Epithelial cell of proximal tubule (primary cell): ENCODE results near the gene CCDC57. TPM values are rescaled to one million over a fixed set of nuclear protein-coding genes. Genes with fewer than 3 reads are reported as not detected.

Source experiments
- DNase-seq: peaks from one replicate; pipeline ENCODE4 v3.0.0-alpha.2; 2011; ENCODE audit warnings: low read depth
- H3K4me3 ChIP-seq: 2 replicates; pipeline ENCODE4 v1.5.1; 2011; ENCODE audit warnings: low read depth, mild to moderate bottlenecking, low read length
- total RNA-seq: library from RNA; depleted of rRNA; stranded (reverse); fragments of >200 nt; gene quantifications from 2 replicates; pipeline ENCODE4 v1.2.3, GENCODE V29; 2015
- TF ChIP-seq, protein P1 (sequence below): conservative IDR thresholded peaks from 2 replicates; pipeline ENCODE4 v1.5.1; 2012; ENCODE audit warnings: low read depth, mild to moderate bottlenecking, low read length

The CCDC57 gene
- total RNA-seq, 1 donor from 2014 or later = 10.8 TPM

DNA sequence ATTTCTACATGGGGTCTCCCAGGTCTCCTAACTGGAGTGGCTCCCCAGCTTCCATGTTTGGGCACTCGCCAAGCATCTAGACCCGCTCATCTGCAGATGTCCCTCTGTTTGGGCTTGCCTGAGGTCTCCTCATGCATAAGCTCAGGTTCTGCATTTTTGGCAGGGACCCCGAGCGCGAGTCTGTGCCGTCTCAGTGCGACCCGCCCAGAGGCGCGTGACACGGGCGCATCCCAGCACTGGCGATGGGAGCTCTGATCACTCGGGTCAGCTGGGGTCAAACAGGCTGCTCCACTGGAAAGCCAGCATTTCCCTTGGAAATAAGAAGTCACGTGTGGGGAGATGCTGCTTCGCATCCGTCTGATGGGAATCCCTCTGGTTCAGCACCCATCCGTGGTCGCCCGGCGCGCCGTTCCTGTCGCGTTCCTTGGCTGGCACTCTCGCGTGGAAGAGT, 57.7 kb downstream of the CCDC57 start:
- no peak for DNase-seq
- TF ChIP-seq, protein P1, sequence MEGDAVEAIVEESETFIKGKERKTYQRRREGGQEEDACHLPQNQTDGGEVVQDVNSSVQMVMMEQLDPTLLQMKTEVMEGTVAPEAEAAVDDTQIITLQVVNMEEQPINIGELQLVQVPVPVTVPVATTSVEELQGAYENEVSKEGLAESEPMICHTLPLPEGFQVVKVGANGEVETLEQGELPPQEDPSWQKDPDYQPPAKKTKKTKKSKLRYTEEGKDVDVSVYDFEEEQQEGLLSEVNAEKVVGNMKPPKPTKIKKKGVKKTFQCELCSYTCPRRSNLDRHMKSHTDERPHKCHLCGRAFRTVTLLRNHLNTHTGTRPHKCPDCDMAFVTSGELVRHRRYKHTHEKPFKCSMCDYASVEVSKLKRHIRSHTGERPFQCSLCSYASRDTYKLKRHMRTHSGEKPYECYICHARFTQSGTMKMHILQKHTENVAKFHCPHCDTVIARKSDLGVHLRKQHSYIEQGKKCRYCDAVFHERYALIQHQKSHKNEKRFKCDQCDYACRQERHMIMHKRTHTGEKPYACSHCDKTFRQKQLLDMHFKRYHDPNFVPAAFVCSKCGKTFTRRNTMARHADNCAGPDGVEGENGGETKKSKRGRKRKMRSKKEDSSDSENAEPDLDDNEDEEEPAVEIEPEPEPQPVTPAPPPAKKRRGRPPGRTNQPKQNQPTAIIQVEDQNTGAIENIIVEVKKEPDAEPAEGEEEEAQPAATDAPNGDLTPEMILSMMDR = no peak
- no peak overlapping the region for H3K4me3 ChIP-seq

DNA sequence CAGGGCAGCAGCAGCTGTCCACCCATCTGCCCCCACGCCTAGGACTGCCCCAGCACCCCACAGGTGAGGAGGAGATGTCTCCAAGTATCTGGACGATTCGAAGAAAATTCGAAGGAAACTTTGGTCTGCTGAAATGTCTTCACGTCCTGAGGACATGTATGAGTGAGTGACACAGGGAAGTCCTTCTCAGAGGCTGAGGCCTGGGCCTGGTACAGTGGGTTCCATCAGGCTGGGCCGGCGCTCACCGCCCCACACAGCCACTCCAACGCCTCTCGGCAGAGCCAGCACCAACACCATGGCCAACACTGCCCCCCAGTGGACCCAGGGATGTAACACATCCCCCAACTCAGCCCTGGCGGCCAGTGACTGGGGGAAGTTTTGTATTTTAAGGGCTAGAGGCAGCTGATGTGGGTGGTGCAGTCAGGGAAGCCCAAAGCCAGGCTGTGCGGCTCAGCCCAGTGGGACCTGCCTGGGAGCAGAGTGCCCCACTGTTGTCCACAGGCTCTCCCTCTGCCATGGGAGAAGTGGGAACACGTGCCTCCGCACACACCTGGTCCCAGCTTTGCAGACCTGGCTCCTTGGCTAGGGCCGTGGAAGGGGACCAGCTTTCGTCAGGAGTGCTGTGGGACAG, 58.8 kb downstream of the CCDC57 start:
- TF ChIP-seq, protein P1 = peak; percentile 93
- no peak for DNase-seq
- H3K4me3 ChIP-seq = no peak overlapping the region

DNA sequence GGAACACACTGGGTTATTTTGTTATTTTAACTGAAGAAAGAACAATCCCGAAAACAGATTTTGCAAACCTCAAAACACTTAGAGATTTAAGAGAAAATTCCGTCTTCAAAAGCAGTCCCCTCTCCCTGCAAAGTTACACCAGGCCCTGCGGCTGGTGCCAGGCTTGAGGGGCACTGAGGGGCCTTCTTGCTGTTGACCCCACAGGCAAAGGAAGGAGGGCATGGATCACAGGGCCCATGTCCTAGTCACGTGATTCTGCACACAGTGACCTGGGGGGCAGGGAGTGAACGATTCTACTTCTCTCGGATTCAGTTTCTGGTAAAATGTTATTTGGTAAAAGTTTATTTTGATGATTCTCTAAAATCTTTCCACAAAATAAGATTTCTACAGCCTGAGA, 59.3 kb downstream of the CCDC57 start:
- DNase-seq = no peak
- no peak overlapping the region for H3K4me3 ChIP-seq
- TF ChIP-seq, protein P1 = no peak

DNA sequence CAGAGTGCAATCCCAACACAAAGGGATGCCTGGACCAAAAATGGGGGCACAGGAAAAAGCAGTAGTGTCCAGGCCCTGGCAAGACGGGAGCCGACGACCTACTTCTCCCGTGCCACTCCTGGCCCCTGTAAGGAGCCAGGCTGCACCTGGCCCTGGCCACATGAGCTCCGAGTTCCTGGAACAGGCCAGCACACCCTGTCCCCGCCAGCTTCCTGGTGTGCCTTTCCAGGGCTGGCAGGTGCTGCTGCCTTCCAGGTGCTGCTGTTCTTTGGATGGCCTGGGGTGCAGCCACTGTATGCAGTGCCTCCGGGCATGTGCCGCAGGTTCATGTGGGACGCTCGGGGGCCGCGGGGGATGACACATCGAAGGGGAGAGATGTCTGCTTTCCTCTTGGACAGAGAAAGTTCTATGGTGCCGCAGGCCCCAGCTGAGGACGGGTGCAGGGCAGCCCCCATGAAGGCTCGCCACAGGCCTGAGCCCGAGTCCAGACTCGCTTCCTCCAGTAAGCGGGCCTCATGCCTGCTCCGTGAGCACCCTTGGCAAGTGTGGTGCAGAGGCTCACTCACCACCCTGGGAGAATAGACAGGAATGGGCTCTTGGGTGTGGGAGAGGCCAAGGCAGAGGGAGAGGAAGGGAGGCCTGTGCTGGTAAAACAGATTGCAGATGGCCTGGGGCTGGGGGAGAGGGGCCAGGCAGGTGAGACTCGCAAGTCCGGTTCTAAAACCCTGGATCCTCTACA, 59.9 kb downstream of the CCDC57 start:
- DNase-seq = no peak
- TF ChIP-seq, protein P1 = no peak
- H3K4me3 ChIP-seq = no peak overlapping the region

DNA sequence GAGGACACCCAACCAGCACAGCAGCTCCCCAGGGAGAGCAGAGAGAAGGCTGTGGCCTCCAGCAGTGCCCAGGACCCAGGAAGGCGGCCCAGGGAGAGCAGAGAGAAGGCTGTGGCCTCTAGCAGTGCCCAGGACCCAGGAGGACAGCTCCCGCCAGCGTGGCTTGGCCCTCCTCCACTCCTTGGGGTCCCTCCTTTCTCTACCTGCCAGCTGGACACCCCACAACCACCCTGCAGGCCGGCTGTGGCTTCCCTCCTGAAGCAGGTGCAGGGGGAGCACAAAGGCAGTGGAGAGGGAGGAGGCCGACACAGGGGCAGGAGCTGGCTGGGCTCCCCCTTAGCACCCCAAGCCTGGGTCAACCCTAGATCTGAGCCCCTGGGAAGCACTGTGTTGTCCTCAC, 60.5 kb downstream of the CCDC57 start:
- H3K4me3 ChIP-seq = no peak overlapping the region
- TF ChIP-seq, protein P1 = no peak
- no peak for DNase-seq

DNA sequence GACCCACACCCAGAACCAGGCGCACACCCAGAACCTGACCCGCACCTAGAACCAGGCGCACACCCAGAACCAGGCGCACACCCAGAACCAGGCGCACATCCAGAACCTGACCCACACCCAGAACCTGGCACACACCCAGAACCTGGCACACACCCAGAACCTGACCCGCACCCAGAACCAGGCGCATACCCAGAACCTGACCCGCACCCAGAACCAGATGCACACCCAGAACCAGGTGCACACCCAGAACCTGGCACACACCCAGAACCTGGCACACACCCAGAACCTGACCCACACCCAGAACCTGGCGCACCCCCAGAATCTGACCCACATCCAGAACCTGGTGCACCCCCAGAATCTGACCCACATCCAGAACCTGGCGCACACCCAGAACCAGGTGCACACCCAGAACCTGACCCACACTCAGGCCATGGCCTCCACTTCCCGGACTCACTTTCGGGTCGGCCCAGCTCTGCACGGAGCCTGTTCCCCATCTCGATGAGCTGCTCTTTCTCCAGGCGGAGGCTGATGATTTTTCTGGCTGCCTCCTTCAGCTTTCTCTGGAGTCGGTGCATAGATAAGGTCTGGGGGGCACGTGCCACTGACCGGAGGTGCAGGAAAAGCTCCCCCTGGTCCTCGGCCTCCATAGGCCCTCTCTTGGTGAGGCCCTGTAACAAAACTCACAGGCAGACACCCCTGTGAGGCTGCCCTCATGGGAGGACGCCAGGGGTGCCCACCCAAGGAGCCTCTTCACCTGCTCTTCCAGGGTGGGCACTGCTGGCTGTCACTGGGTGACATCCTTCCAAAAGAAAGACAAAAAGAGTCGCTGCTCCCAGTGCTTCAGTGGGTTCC, 61.3 kb downstream of the CCDC57 start:
- TF ChIP-seq, protein P1 = no peak
- H3K4me3 ChIP-seq = no peak overlapping the region
- DNase-seq = no peak
